Hepatocyte (in vitro differentiated cells): ENCODE measurements around the gene NCS1. TPM values are rescaled to one million over a fixed set of nuclear protein-coding genes. Genes with fewer than 3 reads are reported as not detected.

Source experiments
- DNase-seq: peaks from one replicate; pipeline ENCODE4 v3.0.0-alpha.2; 2016; ENCODE audit warnings: low spot score
- H2AFZ ChIP-seq: fragments of 200-600 bp; sonication (generic); 2 replicates; pipeline ENCODE4 v1.6.0; 2016; ENCODE audit warnings: antibody characterized with exemption, mild to moderate bottlenecking
- H3K27ac ChIP-seq: fragments of 200-600 bp; sonication (generic); 2 replicates; pipeline ENCODE4 v1.5.1; 2016; ENCODE audit warnings: mild to moderate bottlenecking
- H3K27me3 ChIP-seq: fragments of 200-600 bp; sonication (generic); 2 replicates; pipeline ENCODE4 v1.6.1; 2016
- H3K36me3 ChIP-seq: fragments of 200-600 bp; sonication (generic); replicated peaks from 2 replicates; pipeline ENCODE4 v1.5.1; 2016; ENCODE audit warnings: low read depth; ENCODE audit not compliant: insufficient read depth
- H3K4me1 ChIP-seq: fragments of 200-600 bp; sonication (generic); 2 replicates; pipeline ENCODE4 v1.5.1; 2016; ENCODE audit warnings: mild to moderate bottlenecking, moderate library complexity; ENCODE audit not compliant: insufficient read depth
- H3K4me2 ChIP-seq: fragments of 200-600 bp; sonication (generic); 2 replicates; pipeline ENCODE4 v1.6.0; 2016
- H3K4me3 ChIP-seq: fragments of 200-600 bp; sonication (generic); 2 replicates; pipeline ENCODE4 v1.5.1; 2016; ENCODE audit warnings: mild to moderate bottlenecking
- H3K79me2 ChIP-seq: fragments of 200-600 bp; sonication (generic); 2 replicates; pipeline ENCODE4 v1.6.0; 2017; ENCODE audit warnings: mild to moderate bottlenecking
- H3K9me2 ChIP-seq: fragments of 200-600 bp; sonication (generic); replicated peaks from 2 replicates; pipeline ENCODE4 v1.6.0; 2017; ENCODE audit warnings: mild to moderate bottlenecking; ENCODE audit not compliant: insufficient read depth
- H3K9me3 ChIP-seq: fragments of 200-600 bp; sonication (generic); 2 replicates; pipeline ENCODE4 v1.5.1; 2016; ENCODE audit warnings: low read depth, mild to moderate bottlenecking
- H4K20me1 ChIP-seq: fragments of 200-600 bp; sonication (generic); 2 replicates; pipeline ENCODE4 v1.6.0; 2016; ENCODE audit warnings: mild to moderate bottlenecking; ENCODE audit not compliant: insufficient read depth, poor library complexity, severe bottlenecking
- EZH2 ChIP-seq: fragments of 200-600 bp; sonication (generic); IDR thresholded peaks from 2 replicates; pipeline ENCODE4 v1.6.1; 2016; ENCODE audit warnings: antibody characterized with exemption, mild to moderate bottlenecking, borderline replicate concordance
- EZH2phosphoT487 ChIP-seq: fragments of 200-600 bp; sonication (generic); IDR thresholded peaks from one replicate; pipeline ENCODE4 v1.6.1; 2018; ENCODE audit warnings: antibody characterized with exemption, mild to moderate bottlenecking, low read depth, moderate library complexity; ENCODE audit not compliant: unreplicated experiment, severe bottlenecking
- WGBS: methylation state at CpG from one replicate; pipeline ENCODE4 v1.1.6; 2016; ENCODE audit warnings: low lambda C conversion rate; ENCODE audit errors: missing lambda C conversion rate; 5-methylcytosine and 5-hydroxymethylcytosine counted together
- polyA plus RNA-seq: library from polyadenylated mRNA; unstranded; fragments of >200 nt; fragmentation: Nextera tagmentation; extraction: Ambion mirVana; gene quantifications from 2 replicates; pipeline ENCODE4 v1.2.1, GENCODE V29; 2016
- total RNA-seq: library from RNA; depleted of rRNA; stranded (reverse); fragments of >200 nt; gene quantifications from 2 replicates; pipeline ENCODE4 v1.2.3, GENCODE V29; 2014
- TF ChIP-seq, protein P1 (sequence below): fragments of 200-600 bp; sonication (generic); IDR thresholded peaks from 2 replicates; pipeline ENCODE4 v1.5.1; 2016; ENCODE audit warnings: antibody characterized with exemption, mild to moderate bottlenecking; ENCODE audit not compliant: poor library complexity

Gene NCS1
- total and polyA plus RNA-seq, 2 experiments from 2014 or later: 16.8 to 25.3 TPM

DNA sequence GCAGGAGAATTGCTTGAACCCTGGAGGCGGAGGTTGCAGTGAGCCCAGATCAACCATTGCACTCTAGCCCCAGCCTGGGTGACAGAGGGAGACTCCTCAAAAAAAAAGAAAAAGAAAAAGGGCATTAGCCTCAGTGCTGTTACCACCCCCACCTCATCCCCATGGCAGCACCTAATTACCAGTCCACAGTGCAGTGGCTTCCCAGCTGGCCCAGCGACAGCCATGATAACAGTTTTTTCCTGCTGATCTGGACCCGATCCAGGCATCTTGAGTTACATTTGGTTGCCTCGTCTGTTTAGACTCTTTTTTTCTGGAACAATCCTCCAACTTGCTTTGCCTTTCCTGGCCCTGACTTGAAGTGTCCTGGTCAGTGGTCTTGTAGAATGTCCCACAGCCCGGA, 24.4 kb downstream of the NCS1 start:
- Histone ChIP-seq H3K4me2 (no peak overlapping the region), H3K27me3 (no peaks in the 10 kb centered on the region), H3K36me3 (no peaks in the 10 kb centered on the region), H3K4me1 (peaks cover 18% of the 10 kb centered on the region), H3K4me3 (no peak overlapping the region), H3K9me3 (no peaks in the 10 kb centered on the region), H4K20me1 (peaks cover 4% of the 10 kb centered on the region), H3K79me2 (peaks cover 31% of the 10 kb centered on the region), H3K9me2 (no peaks in the 10 kb centered on the region), H2AFZ (no peak overlapping the region), H3K27ac (no peak overlapping the region)
- WGBS: 62% methylated on average over 5 of the region's 5 CpGs
- DNase-seq: no peak
- TF ChIP-seq, protein P1, sequence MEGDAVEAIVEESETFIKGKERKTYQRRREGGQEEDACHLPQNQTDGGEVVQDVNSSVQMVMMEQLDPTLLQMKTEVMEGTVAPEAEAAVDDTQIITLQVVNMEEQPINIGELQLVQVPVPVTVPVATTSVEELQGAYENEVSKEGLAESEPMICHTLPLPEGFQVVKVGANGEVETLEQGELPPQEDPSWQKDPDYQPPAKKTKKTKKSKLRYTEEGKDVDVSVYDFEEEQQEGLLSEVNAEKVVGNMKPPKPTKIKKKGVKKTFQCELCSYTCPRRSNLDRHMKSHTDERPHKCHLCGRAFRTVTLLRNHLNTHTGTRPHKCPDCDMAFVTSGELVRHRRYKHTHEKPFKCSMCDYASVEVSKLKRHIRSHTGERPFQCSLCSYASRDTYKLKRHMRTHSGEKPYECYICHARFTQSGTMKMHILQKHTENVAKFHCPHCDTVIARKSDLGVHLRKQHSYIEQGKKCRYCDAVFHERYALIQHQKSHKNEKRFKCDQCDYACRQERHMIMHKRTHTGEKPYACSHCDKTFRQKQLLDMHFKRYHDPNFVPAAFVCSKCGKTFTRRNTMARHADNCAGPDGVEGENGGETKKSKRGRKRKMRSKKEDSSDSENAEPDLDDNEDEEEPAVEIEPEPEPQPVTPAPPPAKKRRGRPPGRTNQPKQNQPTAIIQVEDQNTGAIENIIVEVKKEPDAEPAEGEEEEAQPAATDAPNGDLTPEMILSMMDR: no peak
- TF ChIP-seq EZH2phosphoT487: no peak
- no peak for TF ChIP-seq EZH2

DNA sequence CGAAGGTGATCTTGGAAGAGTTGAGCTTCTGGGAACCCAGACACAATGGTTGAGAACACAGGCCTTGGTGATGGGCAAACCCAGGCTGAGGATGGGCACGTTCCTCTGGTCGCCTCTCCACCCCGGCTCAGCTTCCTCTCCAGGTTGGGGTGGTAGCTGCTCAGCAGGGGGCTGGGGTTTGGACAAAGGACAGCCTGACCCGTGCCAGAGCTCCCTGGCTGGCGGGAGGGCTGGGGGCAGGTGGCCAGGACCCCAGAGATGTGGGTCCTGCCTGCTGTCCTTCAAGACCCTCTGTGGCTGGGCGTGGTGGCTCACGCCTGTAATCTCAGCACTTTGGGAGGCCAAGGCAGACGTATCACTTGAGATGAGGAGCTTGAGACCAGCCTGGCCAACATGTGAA, 25.2 kb downstream of the NCS1 start:
- no peaks in the 10 kb centered on the region for H3K36me3 ChIP-seq
- no peak overlapping the region for H3K27ac ChIP-seq
- peaks cover 4% of the 10 kb centered on the region for H4K20me1 ChIP-seq
- H3K9me3 ChIP-seq: no peaks in the 10 kb centered on the region
- TF ChIP-seq EZH2 (no peak), EZH2phosphoT487 (no peak)
- TF ChIP-seq, protein P1: no peak
- H2AFZ ChIP-seq: no peak overlapping the region
- no peaks in the 10 kb centered on the region for H3K9me2 ChIP-seq
- no peak overlapping the region for H3K4me3 ChIP-seq
- H3K4me1 ChIP-seq: peaks cover 18% of the 10 kb centered on the region
- DNase-seq: no peak
- no peaks in the 10 kb centered on the region for H3K27me3 ChIP-seq
- peaks cover 29% of the 10 kb centered on the region for H3K79me2 ChIP-seq
- WGBS: 97% methylated on average over 9 of the region's 9 CpGs
- H3K4me2 ChIP-seq: no peak overlapping the region

DNA sequence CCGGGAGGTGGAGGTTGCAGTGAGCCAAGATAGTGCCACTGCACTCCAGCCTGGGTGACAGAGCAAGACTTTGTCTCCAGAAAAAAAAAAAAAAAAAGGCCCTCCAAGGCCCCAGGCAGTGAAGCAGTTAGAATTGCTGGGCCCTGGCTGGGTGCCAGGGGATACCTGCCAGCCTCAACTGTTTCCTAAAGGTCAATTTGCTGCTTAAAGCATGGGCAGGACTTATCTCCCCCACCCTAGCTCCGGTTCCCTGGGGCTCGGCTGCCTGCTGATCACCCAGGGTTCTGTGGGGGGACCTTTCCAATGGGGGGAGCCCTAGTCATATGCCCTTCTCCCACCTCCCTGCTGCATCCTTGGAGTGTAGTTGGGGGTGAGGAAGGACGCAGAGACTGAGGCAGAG, 25.7 kb downstream of the NCS1 start:
- no peak for DNase-seq
- H3K4me3 ChIP-seq: no peak overlapping the region
- H3K9me3 ChIP-seq: no peaks in the 10 kb centered on the region
- peaks cover 4% of the 10 kb centered on the region for H4K20me1 ChIP-seq
- no peaks in the 10 kb centered on the region for H3K27me3 ChIP-seq
- no peaks in the 10 kb centered on the region for H3K36me3 ChIP-seq
- peaks cover 26% of the 10 kb centered on the region for H3K79me2 ChIP-seq
- no peak overlapping the region for H3K4me2 ChIP-seq
- no peaks in the 10 kb centered on the region for H3K9me2 ChIP-seq
- no peak overlapping the region for H3K27ac ChIP-seq
- TF ChIP-seq, protein P1: no peak
- TF ChIP-seq EZH2: no peak
- H3K4me1 ChIP-seq: peaks cover 17% of the 10 kb centered on the region
- 94% methylated on average over 3 of the region's 4 CpGs for WGBS
- no peak overlapping the region for H2AFZ ChIP-seq
